AG04449 (cell line): ENCODE measurements around the gene SEMA6B.
"Not testable (repeated sequence)": the region's sequence is repeated elsewhere in the genome, so short reads cannot be mapped to it uniquely, and the experiment has no call there.

Experiments
- CTCF ChIA-PET: fragments of 350-600 bp; formaldehyde crosslinking; extraction: SDS; loops from one replicate; lab custom pipeline; 2021; ENCODE audit warnings: antibody characterized with exemption; lab: Yijun Ruan, JAX
- POLR2A ChIA-PET: fragments of 400-600, 350-600 bp; formaldehyde crosslinking; extraction: SDS; loops from one replicate; lab custom pipeline; 2020; ENCODE audit warnings: antibody characterized with exemption, inconsistent platforms; lab: Yijun Ruan, JAX
- DNase-seq: peaks from one replicate; pipeline ENCODE4 v3.0.0-alpha.2; 2010; ENCODE audit warnings: low read depth, low spot score
- H3K4me3 ChIP-seq: 2 replicates; pipeline ENCODE4 v1.5.1; 2011; ENCODE audit warnings: low read depth, mild to moderate bottlenecking, control low read depth, low read length
- CTCF ChIP-seq: IDR thresholded peaks from one replicate; pipeline ENCODE4 v1.5.1; 2011; ENCODE audit warnings: mild to moderate bottlenecking, moderate library complexity, low read length, control low read depth, inconsistent platforms; ENCODE audit not compliant: insufficient read depth; ENCODE audit errors: missing control alignments

Gene SEMA6B

GRCh38 chr19:4547303-4548237 lies 11.9 kb downstream of the SEMA6B start:
- no peak overlapping the region for H3K4me3 ChIP-seq
- TF ChIP-seq CTCF, result peak; percentile 25
- no peak for DNase-seq
- ChIA-PET POLR2A (no interaction called here), CTCF (interaction anchor here (1.1 to 2.3 kb wide), 7 partner anchors 9 to 89 kb away, joined by 4 to 15 read pairs (median 6); partner anchors contain the start of gene SEMA6B)

GRCh38 chr19:4543842-4544647 lies 15.4 kb downstream of the SEMA6B start:
- TF ChIP-seq CTCF, result no peak
- DNase-seq, result no peak
- no peak overlapping the region for H3K4me3 ChIP-seq
- ChIA-PET POLR2A (no interaction called here), CTCF (interaction anchor here (1.0 to 1.2 kb wide), 2 partner anchors 19 to 92 kb away, joined by 3 to 4 read pairs; no protein-coding TSS in a partner anchor)

GRCh38 chr19:4542896-4543841 lies 16.3 kb downstream of the SEMA6B start:
- ChIA-PET CTCF (no interaction called here), POLR2A (no interaction called here)
- no peak overlapping the region for H3K4me3 ChIP-seq
- no peak for DNase-seq
- TF ChIP-seq CTCF, result no peak

GRCh38 chr19:4541806-4542145 lies 17.7 kb downstream of the SEMA6B start:
- POLR2A ChIA-PET, DNase-seq, H3K4me3 ChIP-seq: not testable (repeated sequence)
- CTCF ChIA-PET, result interaction anchor here (1.3 to 1.6 kb wide), 2 partner anchors 15 to 94 kb away, joined by 3 read pairs; no protein-coding TSS in a partner anchor

- no peak for DNase-seq
- ChIA-PET POLR2A (no interaction called here), CTCF (interaction anchor here (1.3 to 1.7 kb wide), 3 partner anchors 15 to 95 kb away, joined by 3 to 10 read pairs (median 3); no protein-coding TSS in a partner anchor)
- H3K4me3 ChIP-seq, result no peak overlapping the region
- TF ChIP-seq CTCF, result no peak
Measured at GRCh38 chr19:4541114-4541805, 18.2 kb downstream of the SEMA6B start.
